RWPE2 (cell line): ENCODE data around the gene HYAL2.
"Not testable (repeated sequence)": the region's sequence is repeated elsewhere in the genome, so short reads cannot be mapped to it uniquely, and the experiment has no call there.

Experiments used
- ATAC-seq: fragments of 200-7000 bp; cut with Tn5 transposase; 3 replicates; pipeline ENCODE4 v1.9.1; 2021; ENCODE audit warnings: low read depth
- DNase-seq: peaks from one replicate; pipeline ENCODE4 v3.0.0-alpha.2; 2020; ENCODE audit warnings: low spot score
- H3K27ac ChIP-seq: fragments of 450-650 bp; 2 replicates; pipeline ENCODE4 v1.5.1; 2017; ENCODE audit warnings: mild to moderate bottlenecking; ENCODE audit not compliant: poor library complexity, severe bottlenecking
- H3K27me3 ChIP-seq: fragments of 250-450 bp; sonication (Bioruptor Pico); 2 replicates; pipeline ENCODE4 v1.5.1; 2021; ENCODE audit warnings: mild to moderate bottlenecking, moderate library complexity; ENCODE audit not compliant: insufficient read depth, poor library complexity, severe bottlenecking
- H3K36me3 ChIP-seq: fragments of 250-450 bp; sonication (Bioruptor Pico); 2 replicates; pipeline ENCODE4 v1.5.1; 2020; ENCODE audit warnings: low read depth, mild to moderate bottlenecking, moderate library complexity
- H3K4me1 ChIP-seq: fragments of 250-450 bp; sonication (Bioruptor Pico); 2 replicates; pipeline ENCODE4 v1.5.1; 2021; ENCODE audit warnings: mild to moderate bottlenecking, moderate library complexity; ENCODE audit not compliant: insufficient read depth, poor library complexity, severe bottlenecking
- H3K4me3 ChIP-seq: fragments of 250-450 bp; sonication (Bioruptor Pico); 2 replicates; pipeline ENCODE4 v1.5.1; 2021; ENCODE audit warnings: mild to moderate bottlenecking, moderate library complexity; ENCODE audit not compliant: severe bottlenecking
- H3K9me3 ChIP-seq: fragments of 250-450 bp; sonication (Bioruptor Pico); 2 replicates; pipeline ENCODE4 v1.5.1; 2021; ENCODE audit warnings: mild to moderate bottlenecking, moderate library complexity; ENCODE audit not compliant: severe bottlenecking
- CTCF ChIP-seq: fragments of 450-650 bp; IDR thresholded peaks from one replicate; pipeline ENCODE4 v1.5.1; 2017; ENCODE audit warnings: mild to moderate bottlenecking, moderate library complexity; ENCODE audit not compliant: poor library complexity, severe bottlenecking

Gene HYAL2

GRCh38 chr3:50314342-50314741 is 8.2 kb downstream of the HYAL2 start:
- Histone ChIP-seq H3K27me3 (no peaks in the 10 kb centered on the region), H3K36me3 (peaks cover 30% of the 10 kb centered on the region), H3K4me1 (peaks cover 29% of the 10 kb centered on the region), H3K4me3 (no peak overlapping the region), H3K9me3 (no peaks in the 10 kb centered on the region), H3K27ac (peak overlapping the region; percentile 5)
- no peak for ATAC-seq
- no peak for TF ChIP-seq CTCF
- no peak for DNase-seq

- not testable (repeated sequence) for H3K4me3 ChIP-seq, ATAC-seq, H3K27ac ChIP-seq, H3K27me3 ChIP-seq, DNase-seq
- Histone ChIP-seq H3K9me3 (peaks cover 18% of the 10 kb centered on the region), H3K36me3 (peaks cover 11% of the 10 kb centered on the region; the same call in 1 of the 2 replicates), H3K4me1 (peaks cover 18% of the 10 kb centered on the region)
Observed at GRCh38 chr3:50312041-50312440, 10.5 kb downstream of the HYAL2 start.

DNA sequence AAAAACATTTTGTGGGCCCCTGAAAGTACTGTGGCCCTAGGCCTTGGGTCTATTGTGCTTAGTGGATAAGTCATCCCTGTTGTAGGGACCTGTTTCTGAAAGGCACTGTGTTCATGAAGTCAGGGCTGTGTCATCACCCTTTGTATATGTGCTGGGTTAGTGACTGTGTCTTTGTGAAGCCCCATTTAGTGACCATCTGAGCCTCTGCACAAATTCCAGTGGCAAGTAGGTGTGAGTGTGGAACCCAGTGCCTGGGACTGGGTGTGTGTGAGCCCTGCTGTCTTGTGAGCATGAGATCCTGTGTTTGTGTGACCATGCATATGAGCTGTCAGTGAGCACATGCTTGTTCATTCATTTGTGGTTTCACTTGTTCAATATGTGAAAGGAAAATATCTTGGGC is 17.9 kb downstream of the HYAL2 start:
- H3K27ac ChIP-seq: no peak overlapping the region
- 0 out of 3 replicates have a peak, but pooled peaks have one; percentile 8 for ATAC-seq
- no peak overlapping the region for H3K4me3 ChIP-seq
- TF ChIP-seq CTCF: no peak
- peaks cover 19% of the 10 kb centered on the region for H3K9me3 ChIP-seq
- H3K27me3 ChIP-seq: no peaks in the 10 kb centered on the region
- H3K4me1 ChIP-seq: peaks cover 12% of the 10 kb centered on the region
- DNase-seq: no peak
- H3K36me3 ChIP-seq: no peaks in the 10 kb centered on the region

- H3K27ac ChIP-seq: no peak within 1 kb of the TSS
- H3K27me3 ChIP-seq: no peaks in the 10 kb centered on the region
- ATAC-seq: no peak
- DNase-seq: no peak
- H3K4me1 ChIP-seq: peaks cover 9% of the 10 kb centered on the region
- no peaks in the 10 kb centered on the region for H3K36me3 ChIP-seq
- TF ChIP-seq CTCF: peak; percentile 20
- H3K9me3 ChIP-seq: peaks cover 10% of the 10 kb centered on the region
- H3K4me3 ChIP-seq: no peak within 1 kb of the TSS
Observed at GRCh38 chr3:50303013-50303815, 19.3 kb downstream of the HYAL2 start, which contains the start of gene HYAL1. HYAL1 (minus strand) TSS chr3:50303574; CDS start chr3:50302956, 618 bp downstream.

DNA sequence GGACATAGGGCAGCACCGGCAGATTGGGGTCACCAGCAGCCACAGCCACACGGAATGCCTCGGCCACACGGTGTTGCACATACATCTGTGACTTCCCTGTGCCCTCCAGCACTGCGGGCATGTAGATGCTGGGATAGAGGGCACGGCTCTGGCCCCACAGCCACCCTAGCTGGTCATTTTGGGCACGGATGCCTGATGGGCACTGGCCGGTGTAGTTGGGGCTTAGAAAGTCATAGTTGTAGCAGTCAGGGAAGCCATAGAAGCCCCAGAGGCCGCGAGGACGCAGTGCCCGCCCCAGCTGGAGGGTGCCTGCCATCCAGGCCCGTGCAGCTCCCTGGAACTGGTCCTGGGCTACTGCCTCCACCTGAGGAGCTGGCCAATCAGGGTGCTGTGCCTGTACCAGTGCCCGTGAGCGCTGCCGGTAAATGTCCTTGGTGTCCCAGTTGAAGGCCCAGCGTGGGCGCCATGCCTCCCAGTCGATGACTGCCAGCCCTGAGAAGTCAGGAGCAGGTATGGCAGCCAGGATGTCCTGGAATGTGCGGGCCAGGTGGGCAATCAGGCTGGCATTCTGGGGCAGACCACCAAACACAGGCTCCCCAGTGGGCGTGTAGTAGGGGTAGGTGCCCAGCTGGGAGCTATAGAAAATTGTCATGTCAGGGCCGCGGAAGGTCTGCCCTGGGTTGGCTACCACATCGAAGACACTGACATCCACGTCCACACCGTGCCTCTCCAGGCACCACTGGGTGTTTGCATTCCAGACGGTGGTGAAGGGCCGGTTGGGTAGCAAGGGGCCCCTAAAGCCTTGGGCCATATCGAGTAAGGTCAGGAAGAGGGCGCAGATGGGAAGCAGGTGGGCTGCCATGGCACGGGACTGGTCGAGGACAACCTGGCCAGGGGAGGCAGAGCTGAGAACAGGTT is 20.2 kb downstream of the HYAL2 start:
- H3K4me3 ChIP-seq: no peak overlapping the region
- H3K36me3 ChIP-seq: no peaks in the 10 kb centered on the region
- TF ChIP-seq CTCF: no peak
- ATAC-seq: no peak
- peaks cover 9% of the 10 kb centered on the region for H3K4me1 ChIP-seq
- no peaks in the 10 kb centered on the region for H3K27me3 ChIP-seq
- DNase-seq: no peak
- no peak overlapping the region for H3K27ac ChIP-seq
- peaks cover 4% of the 10 kb centered on the region for H3K9me3 ChIP-seq
